ENCODE measurements around the gene MAG.
"Not testable (repeated sequence)": the region's sequence is repeated elsewhere in the genome, so short reads cannot be mapped to it uniquely, and the experiment has no call there.

MAG gene

DNA sequence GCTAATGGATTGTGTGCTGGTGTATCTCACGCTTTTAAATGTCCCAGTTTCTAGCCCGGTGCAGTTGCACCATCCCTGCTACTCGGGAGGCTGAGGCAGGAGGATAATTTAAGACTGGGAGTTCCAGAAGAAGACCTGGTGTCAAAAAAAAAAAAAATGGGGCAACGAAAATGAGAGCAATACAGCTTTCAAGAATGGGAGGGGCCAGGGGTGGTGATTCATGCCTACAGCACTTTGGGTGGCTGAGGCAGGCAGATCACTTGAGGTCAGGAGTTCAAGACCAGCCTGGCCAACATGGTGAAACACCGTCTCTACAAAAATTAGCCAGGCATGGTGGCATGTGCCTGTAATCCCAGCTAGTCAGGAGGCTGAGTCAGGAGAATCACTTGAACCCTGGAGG lies 5.9 kb upstream of the MAG start:
- H3K27ac ChIP-seq (ENCODE audit: low read depth, low read length); H3K79me2 ChIP-seq (ENCODE audit: control insufficient read depth, insufficient read depth, low read length, unreplicated experiment); H3K4me3 ChIP-seq (ENCODE audit: low read depth, low read length); H3K27me3 ChIP-seq (ENCODE audit: insufficient read depth, low read length); H3K36me3 ChIP-seq (ENCODE audit: insufficient read depth, low read length); H3K4me1 ChIP-seq (ENCODE audit: control insufficient read depth, insufficient read depth, low read length, unreplicated experiment); H2AFZ ChIP-seq (ENCODE audit: low read length, unreplicated experiment): not testable (repeated sequence)

DNA sequence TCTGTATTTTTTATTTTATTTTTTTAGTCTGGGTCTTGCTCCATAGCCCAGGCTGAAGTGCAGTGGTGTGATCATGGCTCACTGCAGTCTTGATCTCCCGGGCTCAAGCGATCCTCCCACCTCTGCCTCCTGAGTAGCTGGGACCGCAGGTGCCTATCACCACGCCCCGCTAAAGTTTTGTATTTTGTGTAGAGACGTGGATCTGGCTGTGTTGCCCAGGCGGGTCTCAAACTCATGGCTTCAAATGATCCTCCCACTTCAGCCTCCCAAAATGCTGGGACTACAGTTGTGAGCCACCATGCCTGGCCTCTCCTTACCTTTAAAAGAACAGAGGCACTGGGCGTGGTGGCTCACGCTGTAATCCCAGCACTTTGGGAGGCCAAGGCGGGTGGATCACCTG lies 4.2 kb upstream of the MAG start:
- Histone ChIP-seq H3K36me3 (ENCODE audit: insufficient read depth, low read length) (no peaks in the 10 kb centered on the region), H3K79me2 (ENCODE audit: control insufficient read depth, insufficient read depth, low read length, unreplicated experiment) (no peaks in the 10 kb centered on the region), H3K27ac (ENCODE audit: low read depth, low read length) (no peak overlapping the region), H3K4me3 (ENCODE audit: low read depth, low read length) (no peak overlapping the region), H3K27me3 (ENCODE audit: insufficient read depth, low read length) (no peaks in the 10 kb centered on the region), H3K4me1 (ENCODE audit: control insufficient read depth, insufficient read depth, low read length, unreplicated experiment) (no peaks in the 10 kb centered on the region), H2AFZ (ENCODE audit: low read length, unreplicated experiment) (no peak overlapping the region)

DNA sequence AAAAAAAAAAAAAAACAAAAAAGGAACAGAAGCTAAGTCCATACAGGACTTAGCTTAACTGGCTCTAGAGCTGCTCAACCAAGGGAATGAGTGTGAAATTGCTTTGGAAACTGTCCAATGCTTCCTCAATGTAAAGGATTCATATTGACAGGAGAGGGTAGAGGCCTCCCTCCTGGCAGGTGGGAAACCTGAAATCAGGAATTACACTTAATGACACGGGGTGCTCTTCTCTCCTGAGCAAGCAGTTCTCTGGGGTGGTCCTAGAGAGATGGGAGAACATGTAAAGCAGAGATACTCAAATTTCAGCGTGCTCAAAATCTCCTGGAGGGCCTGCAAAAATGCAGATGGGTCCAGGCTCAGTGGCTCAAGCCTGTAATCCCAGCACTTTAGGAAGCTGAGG lies 3.6 kb upstream of the MAG start:
- no peaks in the 10 kb centered on the region for H3K36me3 ChIP-seq (ENCODE audit: insufficient read depth, low read length)
- no peak overlapping the region for H2AFZ ChIP-seq (ENCODE audit: low read length, unreplicated experiment)
- H3K79me2 ChIP-seq (ENCODE audit: control insufficient read depth, insufficient read depth, low read length, unreplicated experiment) = no peaks in the 10 kb centered on the region
- no peaks in the 10 kb centered on the region for H3K4me1 ChIP-seq (ENCODE audit: control insufficient read depth, insufficient read depth, low read length, unreplicated experiment)
- no peak overlapping the region for H3K4me3 ChIP-seq (ENCODE audit: low read depth, low read length)
- H3K27me3 ChIP-seq (ENCODE audit: insufficient read depth, low read length) = peaks cover 5% of the 10 kb centered on the region; the same call in 1 of the 2 replicates
- H3K27ac ChIP-seq (ENCODE audit: low read depth, low read length) = no peak overlapping the region

DNA sequence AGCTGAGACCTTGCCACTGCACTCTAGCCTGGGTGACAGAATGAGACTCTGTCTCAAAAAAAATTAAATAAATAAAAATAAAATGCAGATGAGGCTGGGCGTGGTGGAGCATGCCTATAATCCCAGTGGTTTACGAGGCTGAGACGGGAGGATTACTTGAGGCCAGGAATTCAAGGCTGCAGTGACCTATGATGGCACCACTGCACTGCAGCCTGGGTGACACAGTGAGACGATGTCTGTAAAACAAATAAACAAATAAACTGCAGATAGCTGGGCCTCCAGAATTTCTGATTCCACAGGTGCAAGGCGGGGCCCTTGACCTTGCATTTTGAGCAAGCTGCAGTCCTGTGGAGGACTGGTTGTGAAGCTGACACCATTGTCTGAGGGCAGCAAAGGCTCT lies 3.1 kb upstream of the MAG start:
- Histone ChIP-seq H3K79me2 (ENCODE audit: control insufficient read depth, insufficient read depth, low read length, unreplicated experiment) (no peaks in the 10 kb centered on the region), H3K27me3 (ENCODE audit: insufficient read depth, low read length) (peaks cover 9% of the 10 kb centered on the region; the same call in 1 of the 2 replicates), H3K27ac (ENCODE audit: low read depth, low read length) (no peak overlapping the region), H3K4me1 (ENCODE audit: control insufficient read depth, insufficient read depth, low read length, unreplicated experiment) (no peaks in the 10 kb centered on the region), H3K4me3 (ENCODE audit: low read depth, low read length) (no peak overlapping the region), H2AFZ (ENCODE audit: low read length, unreplicated experiment) (no peak overlapping the region), H3K36me3 (ENCODE audit: insufficient read depth, low read length) (no peaks in the 10 kb centered on the region)

DNA sequence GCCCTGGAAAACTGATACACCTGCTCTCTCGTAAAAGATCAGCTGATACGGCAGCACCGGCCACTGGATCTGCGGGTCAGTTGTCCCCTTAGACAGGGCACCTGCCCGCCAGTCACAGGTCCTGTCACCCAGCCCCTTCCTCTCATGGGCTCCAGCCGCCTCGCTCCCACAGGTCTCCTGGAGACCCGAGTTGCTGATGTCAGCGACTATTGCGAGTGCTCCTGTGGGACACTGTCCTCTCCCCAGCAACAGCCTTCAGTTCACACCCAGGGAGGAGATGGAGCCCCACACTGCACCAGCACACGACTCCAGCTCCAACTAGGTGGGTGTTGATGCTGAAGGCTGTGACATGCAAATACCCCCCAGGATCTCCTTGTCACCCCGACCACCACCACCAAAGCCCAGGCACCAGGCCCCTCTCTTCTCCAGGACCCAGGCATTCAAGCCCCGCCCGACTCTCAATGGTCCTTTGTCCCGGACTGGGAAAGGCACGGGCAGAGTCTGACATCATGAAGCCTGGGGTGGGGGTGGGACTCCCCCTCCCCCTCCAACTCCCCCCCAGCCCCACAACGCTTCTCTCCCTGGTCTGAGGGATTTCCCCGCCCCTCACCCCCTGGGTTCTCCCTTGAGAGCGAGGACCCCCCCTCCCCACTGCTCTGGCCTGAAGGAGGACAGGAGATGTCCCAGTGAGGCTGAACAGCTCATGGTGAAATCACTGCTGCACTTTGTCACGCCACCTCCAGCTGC lies 1.4 kb upstream of the MAG start:
- H3K4me1 ChIP-seq (ENCODE audit: control insufficient read depth, insufficient read depth, low read length, unreplicated experiment) = no peaks in the 10 kb centered on the region
- H3K4me3 ChIP-seq (ENCODE audit: low read depth, low read length) = no peak overlapping the region
- H3K36me3 ChIP-seq (ENCODE audit: insufficient read depth, low read length) = no peaks in the 10 kb centered on the region
- no peaks in the 10 kb centered on the region for H3K79me2 ChIP-seq (ENCODE audit: control insufficient read depth, insufficient read depth, low read length, unreplicated experiment)
- no peak overlapping the region for H2AFZ ChIP-seq (ENCODE audit: low read length, unreplicated experiment)
- H3K27ac ChIP-seq (ENCODE audit: low read depth, low read length) = no peak overlapping the region
- H3K27me3 ChIP-seq (ENCODE audit: insufficient read depth, low read length) = peaks cover 15% of the 10 kb centered on the region

DNA sequence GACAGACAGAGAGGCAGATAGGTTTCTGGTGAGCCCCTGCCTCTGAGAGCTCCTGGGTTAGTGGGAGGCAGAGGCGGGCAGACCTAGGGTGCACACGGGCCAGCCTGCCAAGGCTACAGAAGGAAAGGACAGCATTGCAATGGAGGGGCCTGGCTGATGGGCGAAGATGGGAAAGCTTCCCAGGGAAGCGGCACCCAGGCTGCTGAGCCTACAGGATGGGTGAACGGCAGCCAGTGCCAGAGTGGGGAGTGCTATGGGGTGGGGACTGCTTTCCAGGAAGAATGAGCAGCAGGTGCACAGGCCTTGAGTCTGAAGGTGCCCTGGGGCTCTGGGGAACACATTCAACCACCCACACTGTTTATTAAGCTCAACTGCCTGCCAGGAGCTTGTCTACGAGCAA lies 702 bp upstream of the MAG start:
- no peaks in the 10 kb centered on the region for H3K4me1 ChIP-seq (ENCODE audit: control insufficient read depth, insufficient read depth, low read length, unreplicated experiment)
- no peak overlapping the region for H2AFZ ChIP-seq (ENCODE audit: low read length, unreplicated experiment)
- no peak overlapping the region for H3K4me3 ChIP-seq (ENCODE audit: low read depth, low read length)
- H3K36me3 ChIP-seq (ENCODE audit: insufficient read depth, low read length) = no peaks in the 10 kb centered on the region
- H3K27ac ChIP-seq (ENCODE audit: low read depth, low read length) = no peak overlapping the region
- H3K27me3 ChIP-seq (ENCODE audit: insufficient read depth, low read length) = peaks cover 15% of the 10 kb centered on the region
- no peaks in the 10 kb centered on the region for H3K79me2 ChIP-seq (ENCODE audit: control insufficient read depth, insufficient read depth, low read length, unreplicated experiment)

DNA sequence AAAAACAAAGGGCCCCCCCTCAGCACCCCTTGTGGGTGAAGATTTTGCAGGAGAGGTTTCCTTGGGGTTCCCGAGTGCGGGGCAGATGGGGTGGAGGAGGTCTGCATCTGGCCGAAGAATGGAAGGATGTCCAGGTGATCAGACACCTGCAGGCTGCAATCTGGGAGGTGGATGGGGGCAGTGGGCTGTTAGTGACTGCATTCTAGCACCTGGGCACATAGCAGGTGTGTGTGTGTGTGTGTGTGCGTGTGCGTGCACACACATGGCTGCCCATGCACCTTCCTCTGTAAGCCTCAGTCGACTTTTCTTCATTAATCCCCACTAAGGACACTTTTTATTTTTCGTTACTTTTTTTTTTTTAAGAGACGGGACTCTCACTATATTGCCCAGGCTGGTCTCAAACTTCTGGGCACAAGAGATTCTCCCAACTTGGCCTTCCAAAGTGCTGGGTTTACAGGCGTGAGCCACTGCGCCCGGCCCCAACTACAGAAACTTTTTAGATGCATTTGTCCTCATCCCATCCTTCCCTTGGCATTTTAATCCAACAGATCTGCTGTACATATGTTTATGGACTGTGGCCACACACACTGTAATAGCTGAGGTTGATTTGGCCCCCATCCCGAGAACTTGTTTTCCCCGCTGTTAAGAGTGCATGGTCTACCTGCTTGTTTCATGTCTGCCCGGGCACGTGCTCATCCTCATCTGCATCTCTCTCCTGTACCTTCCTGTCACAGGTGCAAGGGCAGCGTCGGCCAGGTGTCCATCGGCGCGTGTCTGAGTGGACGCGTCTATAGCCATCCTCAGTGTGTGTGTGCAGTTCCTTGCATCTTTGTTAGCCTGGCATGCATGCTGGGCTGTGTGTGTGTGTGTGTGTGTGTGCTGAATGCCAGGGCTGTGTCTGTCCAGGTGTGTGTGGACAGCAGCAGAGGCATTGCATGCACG lies 731 bp downstream of the MAG start:
- Histone ChIP-seq H3K36me3 (ENCODE audit: insufficient read depth, low read length) (no peaks in the 10 kb centered on the region), H3K4me1 (ENCODE audit: control insufficient read depth, insufficient read depth, low read length, unreplicated experiment) (no peaks in the 10 kb centered on the region), H3K27ac (ENCODE audit: low read depth, low read length) (no peak overlapping the region), H2AFZ (ENCODE audit: low read length, unreplicated experiment) (no peak overlapping the region), H3K27me3 (ENCODE audit: insufficient read depth, low read length) (peaks cover 15% of the 10 kb centered on the region), H3K79me2 (ENCODE audit: control insufficient read depth, insufficient read depth, low read length, unreplicated experiment) (no peaks in the 10 kb centered on the region), H3K4me3 (ENCODE audit: low read depth, low read length) (no peak overlapping the region)

DNA sequence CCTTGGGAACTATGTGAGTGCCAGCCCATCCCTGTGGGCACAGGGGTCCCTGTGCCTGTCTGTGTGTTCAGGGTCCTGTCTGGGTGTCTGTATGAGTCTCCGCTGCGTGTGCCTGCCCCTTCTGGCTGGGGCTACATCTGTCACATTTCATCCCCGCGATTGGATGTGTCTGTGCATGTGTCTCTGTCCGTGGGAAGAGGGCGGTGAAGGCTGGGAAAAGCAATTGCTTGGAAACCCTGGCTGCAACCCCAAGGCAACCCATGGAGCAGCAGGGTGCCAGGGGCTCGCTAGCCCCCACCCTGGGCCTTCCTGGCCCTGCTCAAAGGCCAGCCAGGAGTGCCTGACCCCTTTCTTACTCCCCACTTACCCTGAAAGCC lies 1.4 kb downstream of the MAG start:
- Histone ChIP-seq H3K4me1 (ENCODE audit: control insufficient read depth, insufficient read depth, low read length, unreplicated experiment) (no peaks in the 10 kb centered on the region), H3K27me3 (ENCODE audit: insufficient read depth, low read length) (peaks cover 15% of the 10 kb centered on the region), H3K79me2 (ENCODE audit: control insufficient read depth, insufficient read depth, low read length, unreplicated experiment) (no peaks in the 10 kb centered on the region), H3K36me3 (ENCODE audit: insufficient read depth, low read length) (no peaks in the 10 kb centered on the region), H3K4me3 (ENCODE audit: low read depth, low read length) (no peak overlapping the region), H3K27ac (ENCODE audit: low read depth, low read length) (no peak overlapping the region), H2AFZ (ENCODE audit: low read length, unreplicated experiment) (no peak overlapping the region)

DNA sequence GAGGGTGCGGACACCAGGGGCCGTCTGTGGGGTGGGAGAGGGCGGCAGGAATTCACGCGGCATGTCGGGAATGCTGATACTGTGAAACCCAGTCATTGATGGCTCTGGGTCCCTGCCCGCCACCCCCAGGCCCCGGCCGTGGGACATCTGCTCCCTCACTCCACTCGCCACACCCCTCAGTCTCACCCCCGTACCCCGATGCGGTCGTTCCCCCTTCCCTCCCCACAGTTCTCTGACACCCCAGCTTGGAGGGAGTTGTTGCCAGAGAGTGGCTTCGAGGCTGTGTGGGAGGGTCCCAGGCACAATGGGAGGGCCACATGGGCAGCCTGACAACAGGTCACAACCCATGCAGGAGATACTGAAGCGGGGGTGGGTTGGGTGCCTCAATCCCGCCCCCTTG lies 1.8 kb downstream of the MAG start:
- no peak overlapping the region for H2AFZ ChIP-seq (ENCODE audit: low read length, unreplicated experiment)
- no peaks in the 10 kb centered on the region for H3K4me1 ChIP-seq (ENCODE audit: control insufficient read depth, insufficient read depth, low read length, unreplicated experiment)
- H3K27ac ChIP-seq (ENCODE audit: low read depth, low read length) = no peak overlapping the region
- peaks cover 15% of the 10 kb centered on the region for H3K27me3 ChIP-seq (ENCODE audit: insufficient read depth, low read length)
- H3K36me3 ChIP-seq (ENCODE audit: insufficient read depth, low read length) = no peaks in the 10 kb centered on the region
- H3K4me3 ChIP-seq (ENCODE audit: low read depth, low read length) = no peak overlapping the region
- H3K79me2 ChIP-seq (ENCODE audit: control insufficient read depth, insufficient read depth, low read length, unreplicated experiment) = no peaks in the 10 kb centered on the region

DNA sequence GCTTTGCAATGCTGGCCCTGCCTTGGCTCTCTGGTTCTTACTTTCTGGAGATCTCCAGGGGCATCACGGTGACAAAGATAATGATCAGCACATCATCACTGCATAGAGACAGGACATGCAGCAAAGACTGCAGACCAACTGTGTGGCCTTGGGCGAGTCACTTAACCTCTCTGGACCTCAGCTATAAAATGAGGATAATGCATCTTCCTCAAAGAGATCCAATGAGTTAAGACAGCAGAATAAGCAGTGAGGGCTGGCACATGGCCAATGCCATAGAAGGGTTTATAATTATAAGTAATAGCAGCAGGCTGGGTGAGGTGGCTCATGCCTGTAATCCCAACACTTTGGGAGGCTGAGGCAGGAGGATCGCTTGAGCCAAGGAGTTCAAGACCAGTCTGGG lies 2.4 kb downstream of the MAG start:
- H3K27me3 ChIP-seq (ENCODE audit: insufficient read depth, low read length) = peaks cover 15% of the 10 kb centered on the region
- H3K36me3 ChIP-seq (ENCODE audit: insufficient read depth, low read length) = no peaks in the 10 kb centered on the region
- no peaks in the 10 kb centered on the region for H3K79me2 ChIP-seq (ENCODE audit: control insufficient read depth, insufficient read depth, low read length, unreplicated experiment)
- H3K4me3 ChIP-seq (ENCODE audit: low read depth, low read length) = no peak overlapping the region
- no peak overlapping the region for H3K27ac ChIP-seq (ENCODE audit: low read depth, low read length)
- H3K4me1 ChIP-seq (ENCODE audit: control insufficient read depth, insufficient read depth, low read length, unreplicated experiment) = no peaks in the 10 kb centered on the region
- H2AFZ ChIP-seq (ENCODE audit: low read length, unreplicated experiment) = no peak overlapping the region
